Measurements from ENCODE around the gene WIPF2. TPM values are rescaled to one million over a fixed set of nuclear protein-coding genes. Genes with fewer than 3 reads are reported as not detected.

The WIPF2 gene
- total RNA-seq, 1 experiment from 2014 or later: 327 TPM

DNA sequence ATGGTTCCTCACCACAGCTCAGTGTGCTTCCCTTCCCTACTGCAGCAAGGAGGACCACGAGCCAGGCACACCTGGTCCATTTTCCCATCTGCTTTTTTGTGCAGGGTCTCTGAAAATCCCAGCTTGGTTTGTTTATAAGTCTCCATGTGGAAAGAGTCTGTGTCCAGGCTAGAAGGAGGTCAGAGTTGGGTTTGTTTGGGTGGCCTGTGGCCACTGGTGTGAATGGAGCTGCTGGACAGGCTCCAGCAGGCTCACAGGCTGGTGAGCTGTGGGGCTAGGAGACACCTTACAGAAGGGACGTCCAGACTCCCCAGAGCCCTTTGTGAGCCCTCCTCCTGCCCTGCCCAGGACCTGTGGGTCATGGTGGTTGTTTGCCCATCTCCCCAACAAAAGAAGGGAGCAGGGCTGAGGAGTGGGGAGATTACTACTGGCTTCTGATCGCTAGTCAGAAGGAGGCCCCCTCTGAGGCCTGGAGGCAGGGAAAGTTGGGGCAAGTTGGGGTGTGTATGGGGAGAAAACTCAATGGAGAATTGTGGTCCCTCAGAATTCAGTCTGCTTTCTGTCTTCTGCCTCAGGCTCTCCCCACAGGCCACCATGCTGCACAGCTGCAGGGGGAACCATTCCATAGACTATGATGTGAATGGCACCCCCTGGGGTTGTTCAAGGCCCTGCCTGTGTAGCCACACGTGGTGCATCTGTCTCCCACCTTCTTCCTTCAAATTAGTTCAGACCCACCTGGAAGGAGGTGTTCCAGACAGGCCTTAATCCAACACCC, 94.0 kb downstream of the WIPF2 start:
- H3K4me3 Mint-ChIP-seq (ENCODE audit: low read depth, unreplicated experiment): peak overlapping the region; percentile 31
- intact Hi-C loops (cut with micrococcal nuclease; ENCODE audit: unreplicated experiment): no loop called here
- no peaks in the 10 kb centered on the region for H3K27me3 Mint-ChIP-seq (ENCODE audit: unreplicated experiment)
- H3K36me3 Mint-ChIP-seq (ENCODE audit: insufficient read depth, unreplicated experiment): peaks cover 60% of the 10 kb centered on the region
- BruUV-seq (replicated peaks): no TSS peak
- TF ChIP-seq, protein P1, sequence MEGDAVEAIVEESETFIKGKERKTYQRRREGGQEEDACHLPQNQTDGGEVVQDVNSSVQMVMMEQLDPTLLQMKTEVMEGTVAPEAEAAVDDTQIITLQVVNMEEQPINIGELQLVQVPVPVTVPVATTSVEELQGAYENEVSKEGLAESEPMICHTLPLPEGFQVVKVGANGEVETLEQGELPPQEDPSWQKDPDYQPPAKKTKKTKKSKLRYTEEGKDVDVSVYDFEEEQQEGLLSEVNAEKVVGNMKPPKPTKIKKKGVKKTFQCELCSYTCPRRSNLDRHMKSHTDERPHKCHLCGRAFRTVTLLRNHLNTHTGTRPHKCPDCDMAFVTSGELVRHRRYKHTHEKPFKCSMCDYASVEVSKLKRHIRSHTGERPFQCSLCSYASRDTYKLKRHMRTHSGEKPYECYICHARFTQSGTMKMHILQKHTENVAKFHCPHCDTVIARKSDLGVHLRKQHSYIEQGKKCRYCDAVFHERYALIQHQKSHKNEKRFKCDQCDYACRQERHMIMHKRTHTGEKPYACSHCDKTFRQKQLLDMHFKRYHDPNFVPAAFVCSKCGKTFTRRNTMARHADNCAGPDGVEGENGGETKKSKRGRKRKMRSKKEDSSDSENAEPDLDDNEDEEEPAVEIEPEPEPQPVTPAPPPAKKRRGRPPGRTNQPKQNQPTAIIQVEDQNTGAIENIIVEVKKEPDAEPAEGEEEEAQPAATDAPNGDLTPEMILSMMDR (IDR thresholded peaks at IDR 0.05; ENCODE audit: unreplicated experiment): peak; percentile 12
- CTCF ChIA-PET: interaction anchor here (0.5 to 36.5 kb wide), 11 partner anchors 7 to 242 kb away, joined by 3 to 1520 read pairs (median 12); partner anchors contain the start of genes GJD3, RARA and TOP2A
- DNase-seq: no peak
- no peaks in the 10 kb centered on the region for H3K4me1 Mint-ChIP-seq (ENCODE audit: low read depth, unreplicated experiment)
- peak overlapping the region; percentile 38 for H3K27ac Mint-ChIP-seq (ENCODE audit: unreplicated experiment)
- H3K9me3 Mint-ChIP-seq (ENCODE audit: low read depth, unreplicated experiment): no peaks in the 10 kb centered on the region

DNA sequence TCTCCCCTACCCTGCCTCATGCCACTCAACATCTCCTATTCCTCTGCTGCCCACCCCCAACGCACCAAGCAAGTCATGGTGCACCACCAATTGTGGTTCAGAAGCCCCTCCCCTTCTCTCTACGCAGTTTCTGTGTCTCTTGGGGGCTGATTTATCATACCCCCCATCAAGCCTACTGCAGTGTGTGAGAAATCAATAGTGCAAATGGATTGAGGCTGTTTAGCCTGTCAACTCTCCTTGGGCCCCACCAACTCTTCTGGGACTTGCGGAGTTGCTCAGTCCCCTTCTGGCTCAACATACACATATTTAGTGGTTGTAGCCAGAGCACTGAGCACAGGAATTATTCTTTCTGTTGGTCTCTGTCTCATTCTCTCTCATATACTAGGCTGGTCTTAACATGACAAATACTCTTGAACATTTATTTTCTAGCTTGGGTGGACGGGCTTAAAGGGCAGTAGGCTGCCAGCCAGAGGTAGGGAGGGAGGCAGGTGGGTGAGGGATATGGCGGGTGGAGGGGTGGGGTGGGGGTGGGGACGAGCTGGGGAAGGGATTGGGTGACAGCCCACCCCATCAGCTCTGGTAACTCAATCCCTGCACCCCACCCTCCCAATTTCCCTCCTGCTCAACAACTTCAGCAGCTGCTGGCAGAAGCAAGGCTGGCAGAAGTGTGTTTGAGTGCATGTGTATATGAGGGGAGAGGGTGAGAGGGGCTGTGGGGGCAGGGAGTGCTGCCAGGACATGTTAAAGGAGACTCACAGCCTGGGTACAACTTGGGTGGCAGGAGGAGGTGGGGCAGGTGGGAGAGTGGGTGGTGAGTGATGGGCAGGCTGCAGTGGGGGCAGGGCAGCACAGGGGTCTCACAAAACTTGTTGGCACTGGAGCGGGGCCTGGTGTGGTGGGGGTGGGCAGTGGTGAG, 94.8 kb downstream of the WIPF2 start:
- peak overlapping the region; percentile 38 for H3K27ac Mint-ChIP-seq (ENCODE audit: unreplicated experiment)
- TF ChIP-seq, protein P1 (IDR thresholded peaks at IDR 0.05; ENCODE audit: unreplicated experiment): no peak
- no TSS peak for BruUV-seq (replicated peaks)
- H3K4me1 Mint-ChIP-seq (ENCODE audit: low read depth, unreplicated experiment): peaks cover 6% of the 10 kb centered on the region
- no peaks in the 10 kb centered on the region for H3K9me3 Mint-ChIP-seq (ENCODE audit: low read depth, unreplicated experiment)
- intact Hi-C loops (cut with micrococcal nuclease; ENCODE audit: unreplicated experiment): loop anchor here (1.0 kb wide), 1 partner anchor 31 kb away; no protein-coding TSS in a partner anchor
- peaks cover 69% of the 10 kb centered on the region for H3K36me3 Mint-ChIP-seq (ENCODE audit: insufficient read depth, unreplicated experiment)
- CTCF ChIA-PET: interaction anchor here (0.5 to 36.5 kb wide), 23 partner anchors 8 to 692 kb away, joined by 3 to 1520 read pairs (median 6); partner anchors contain the start of genes GJD3, PSMD3, RARA and TOP2A
- H3K27me3 Mint-ChIP-seq (ENCODE audit: unreplicated experiment): no peaks in the 10 kb centered on the region
- no peak for DNase-seq
- peak overlapping the region; percentile 31 for H3K4me3 Mint-ChIP-seq (ENCODE audit: low read depth, unreplicated experiment)

DNA sequence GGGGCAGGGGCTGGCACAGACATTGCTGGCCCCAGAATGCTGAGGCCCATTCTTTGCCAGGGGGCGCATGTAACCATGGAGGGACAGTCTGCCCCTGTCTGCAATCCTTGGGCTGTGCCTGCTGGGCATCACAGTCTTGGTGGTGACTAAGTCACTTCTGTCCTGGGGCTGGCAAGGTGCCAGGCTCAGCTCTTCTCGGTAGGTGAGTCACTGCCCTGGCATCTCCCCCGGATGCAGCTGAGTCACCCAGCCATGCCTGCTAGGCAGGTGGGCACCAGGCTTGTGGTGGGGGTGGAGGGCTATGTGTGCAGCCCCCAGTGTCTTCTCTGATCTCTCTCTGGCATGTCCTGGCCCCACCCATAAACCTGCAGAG, 95.5 kb downstream of the WIPF2 start:
- Mint-ChIP-seq H3K27me3 (ENCODE audit: unreplicated experiment) (no peaks in the 10 kb centered on the region), H3K9me3 (ENCODE audit: low read depth, unreplicated experiment) (no peaks in the 10 kb centered on the region), H3K36me3 (ENCODE audit: insufficient read depth, unreplicated experiment) (peaks cover 75% of the 10 kb centered on the region), H3K4me1 (ENCODE audit: low read depth, unreplicated experiment) (peaks cover 12% of the 10 kb centered on the region), H3K4me3 (ENCODE audit: low read depth, unreplicated experiment) (peak overlapping the region; percentile 31), H3K27ac (ENCODE audit: unreplicated experiment) (peak overlapping the region; percentile 38)
- BruUV-seq (replicated peaks): no TSS peak
- CTCF ChIA-PET: interaction anchor here (0.6 to 36.5 kb wide), 23 partner anchors 9 to 693 kb away, joined by 3 to 1520 read pairs (median 5); partner anchors contain the start of genes GJD3, PSMD3, RARA and TOP2A
- intact Hi-C loops (cut with micrococcal nuclease; ENCODE audit: unreplicated experiment): loop anchor here (1.0 kb wide), 1 partner anchor 31 kb away; no protein-coding TSS in a partner anchor
- DNase-seq: peak; percentile 100
- TF ChIP-seq, protein P1 (IDR thresholded peaks at IDR 0.05; ENCODE audit: unreplicated experiment): peak; percentile 74

DNA sequence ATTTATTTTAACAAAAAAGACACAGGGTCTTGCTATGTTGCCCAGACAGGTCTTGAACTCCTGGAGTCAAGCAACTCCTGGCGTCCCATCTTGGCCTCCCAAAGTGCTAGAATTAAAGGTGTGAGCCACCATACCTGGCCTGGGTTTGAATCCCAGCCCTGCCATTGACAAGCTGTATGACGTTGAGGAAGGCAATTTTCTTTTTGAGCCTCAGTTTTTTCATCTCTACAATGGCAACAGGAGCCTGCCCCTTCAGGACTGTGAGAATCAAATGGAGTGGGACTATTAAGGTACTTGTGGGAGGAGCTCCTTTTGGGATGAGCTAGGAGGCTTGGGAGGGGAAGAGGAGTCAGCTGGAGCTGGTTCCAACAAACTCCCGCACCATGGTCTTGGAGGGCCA, 96.1 kb downstream of the WIPF2 start:
- Mint-ChIP-seq H3K4me1 (ENCODE audit: low read depth, unreplicated experiment) (peaks cover 18% of the 10 kb centered on the region), H3K9me3 (ENCODE audit: low read depth, unreplicated experiment) (no peaks in the 10 kb centered on the region), H3K36me3 (ENCODE audit: insufficient read depth, unreplicated experiment) (peaks cover 82% of the 10 kb centered on the region), H3K27ac (ENCODE audit: unreplicated experiment) (peak overlapping the region; percentile 38), H3K27me3 (ENCODE audit: unreplicated experiment) (no peaks in the 10 kb centered on the region), H3K4me3 (ENCODE audit: low read depth, unreplicated experiment) (peak overlapping the region; percentile 31)
- BruUV-seq (replicated peaks): no TSS peak
- CTCF ChIA-PET: interaction anchor here (0.5 to 36.5 kb wide), 24 partner anchors 9 to 854 kb away, joined by 3 to 1520 read pairs (median 4); partner anchors contain the start of genes GJD3, NR1D1, RARA and TOP2A
- TF ChIP-seq, protein P1 (IDR thresholded peaks at IDR 0.05; ENCODE audit: unreplicated experiment): no peak
- intact Hi-C loops (cut with micrococcal nuclease; ENCODE audit: unreplicated experiment): no loop called here
- DNase-seq: no peak
